Urinary bladder (tissue), 4 donors: ENCODE data around the gene LRP3. TPM values are rescaled to one million over a fixed set of nuclear protein-coding genes. Genes with fewer than 3 reads are reported as not detected.

Source experiments
- DNase-seq: peaks from one replicate; pipeline ENCODE4 v3.0.0-alpha.2; 2015; ENCODE audit errors: extremely low spot score
- H3K27ac ChIP-seq: one replicate; pipeline ENCODE4 v1.5.1; 2013; ENCODE audit warnings: low read depth, mild to moderate bottlenecking, moderate library complexity
- H3K36me3 ChIP-seq: one replicate; pipeline ENCODE4 v1.6.1; 2013; ENCODE audit warnings: mild to moderate bottlenecking, moderate library complexity; ENCODE audit not compliant: insufficient read depth
- H3K4me1 ChIP-seq: one replicate; pipeline ENCODE4 v1.6.1; 2013; ENCODE audit warnings: mild to moderate bottlenecking, moderate library complexity; ENCODE audit not compliant: insufficient read depth
- H3K4me3 ChIP-seq: one replicate; pipeline ENCODE4 v1.5.1; 2013; ENCODE audit warnings: low read depth, low read length
- WGBS: extraction: QIAGEN DNeasy Blood & Tissue Kit; methylation state at CpG from one replicate; pipeline ENCODE4 v1.1.7; 2013; 5-methylcytosine and 5-hydroxymethylcytosine counted together
- polyA plus RNA-seq: library from polyadenylated mRNA; stranded (reverse); fragments of 200-250 nt; gene quantifications from one replicate; pipeline ENCODE4 v1.2.3, GENCODE V29; 2013
- total RNA-seq: library from RNA; depleted of rRNA; stranded (reverse); fragments of >200 nt; gene quantifications from one replicate; pipeline ENCODE4 v1.2.3, GENCODE V29; 2014
- donor health status: healthy with polysubstance abuse.
- donor health status: healthy.

Gene LRP3
- total and polyA plus RNA-seq, 2 donors = 14.4 to 40.0 TPM

GRCh38 chr19:33236696-33237390 lies 42.7 kb downstream of the LRP3 start:
- WGBS = 84% methylated on average over 16 of the region's 16 CpGs
- no peaks in the 10 kb centered on the region for H3K36me3 ChIP-seq
- H3K4me1 ChIP-seq = no peaks in the 10 kb centered on the region
- no peak overlapping the region for H3K4me3 ChIP-seq
- no peak overlapping the region for H3K27ac ChIP-seq
- DNase-seq = no peak

DNA sequence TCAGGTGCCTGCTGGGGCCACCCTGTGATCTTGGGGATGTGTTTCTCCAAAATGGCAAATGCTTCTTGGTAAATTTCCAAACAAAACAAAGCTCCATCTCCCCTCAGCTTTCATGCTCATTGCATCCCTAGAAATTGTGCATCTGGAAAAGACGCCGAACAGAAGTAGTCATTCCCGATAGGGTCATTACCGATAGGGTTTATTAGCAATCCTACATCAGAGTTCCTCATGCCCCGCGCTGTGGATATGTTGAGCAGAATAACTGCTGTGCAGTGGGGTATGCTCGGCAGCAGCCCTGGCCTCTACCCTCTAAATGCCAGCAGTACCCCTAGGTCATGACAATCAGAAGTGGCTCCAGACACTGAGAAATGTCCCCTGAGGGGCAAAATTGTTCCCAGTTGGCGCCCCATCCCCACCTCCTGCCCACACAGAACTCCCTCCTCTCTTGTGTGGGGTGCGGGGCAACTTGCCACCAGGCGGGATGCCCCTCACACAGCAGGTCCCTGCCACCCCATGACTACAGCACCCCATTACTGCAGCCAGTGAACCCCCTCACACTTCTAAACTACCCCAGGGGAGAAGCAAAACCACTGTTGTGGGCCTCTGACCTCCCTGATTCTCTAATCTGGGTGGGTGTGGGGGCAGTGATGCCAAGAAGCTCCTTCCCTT lies 44.5 kb downstream of the LRP3 start:
- no peaks in the 10 kb centered on the region for H3K4me1 ChIP-seq
- no peaks in the 10 kb centered on the region for H3K36me3 ChIP-seq
- no peak overlapping the region for H3K27ac ChIP-seq
- no peak overlapping the region for H3K4me3 ChIP-seq
- no peak for DNase-seq
- 87% methylated on average over 10 of the region's 10 CpGs for WGBS

- H3K4me3 ChIP-seq = no peak overlapping the region
- no peaks in the 10 kb centered on the region for H3K4me1 ChIP-seq
- H3K27ac ChIP-seq = no peak overlapping the region
- H3K36me3 ChIP-seq = no peaks in the 10 kb centered on the region
- WGBS = 82% methylated on average over 10 of the region's 10 CpGs
- no peak for DNase-seq
Observed at GRCh38 chr19:33239223-33239975, 45.3 kb downstream of the LRP3 start.

GRCh38 chr19:33240181-33240771 lies 46.1 kb downstream of the LRP3 start:
- Histone ChIP-seq H3K27ac (no peak overlapping the region), H3K4me3 (no peak overlapping the region), H3K4me1 (no peaks in the 10 kb centered on the region), H3K36me3 (no peaks in the 10 kb centered on the region)
- WGBS = 92% methylated on average over 8 of the region's 8 CpGs
- DNase-seq = no peak

DNA sequence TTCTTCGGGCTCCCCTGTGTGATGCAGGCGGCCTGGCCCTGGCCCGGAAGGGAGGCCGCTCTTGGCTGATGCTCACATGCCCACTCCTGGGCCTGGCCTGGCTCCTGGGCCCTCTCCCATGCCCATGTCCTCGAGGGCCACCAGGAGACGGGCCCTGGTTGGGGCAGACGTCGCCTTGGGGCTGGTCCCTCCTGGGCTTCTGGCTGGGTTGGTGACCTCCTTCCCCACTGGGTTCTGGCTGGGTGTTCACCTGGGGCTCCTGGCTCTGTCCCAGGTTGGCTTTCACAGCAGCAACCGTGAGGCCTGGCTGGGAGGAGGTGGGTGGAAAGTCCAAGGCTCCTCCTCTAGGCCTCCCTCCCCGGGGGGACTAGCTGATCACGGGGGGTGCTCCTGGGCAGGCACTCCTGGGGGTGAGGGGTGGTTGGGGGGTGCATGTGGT lies 47.0 kb downstream of the LRP3 start:
- no peaks in the 10 kb centered on the region for H3K36me3 ChIP-seq
- H3K4me3 ChIP-seq = no peak overlapping the region
- WGBS = 78% methylated on average over 11 of the region's 11 CpGs

GRCh38 chr19:33241530-33242101 lies 47.5 kb downstream of the LRP3 start:
- Histone ChIP-seq H3K4me3 (no peak overlapping the region), H3K4me1 (no peaks in the 10 kb centered on the region), H3K27ac (no peak overlapping the region), H3K36me3 (no peaks in the 10 kb centered on the region)
- DNase-seq = no peak
- WGBS = 17% methylated on average over 22 of the region's 22 CpGs

More for the DNA sequence above, 47.0 kb downstream of the LRP3 start:
- no peak for DNase-seq
- no peak overlapping the region for H3K27ac ChIP-seq
- H3K4me1 ChIP-seq = no peaks in the 10 kb centered on the region

- Histone ChIP-seq H3K4me3 (no peak overlapping the region), H3K27ac (no peak overlapping the region), H3K36me3 (no peaks in the 10 kb centered on the region), H3K4me1 (no peaks in the 10 kb centered on the region)
- 76% methylated on average over 10 of the region's 10 CpGs for WGBS
- no peak for DNase-seq
Observed at GRCh38 chr19:33242131-33242530, 48.0 kb downstream of the LRP3 start.

- DNase-seq = no peak
- Histone ChIP-seq H3K4me1 (no peaks in the 10 kb centered on the region), H3K4me3 (no peak overlapping the region), H3K27ac (no peak overlapping the region), H3K36me3 (no peaks in the 10 kb centered on the region)
- WGBS = 80% methylated on average over 6 of the region's 6 CpGs
Observed at GRCh38 chr19:33242911-33243310, 48.8 kb downstream of the LRP3 start.

- H3K4me3 ChIP-seq = no peak overlapping the region
- DNase-seq = no peak
- H3K36me3 ChIP-seq = no peaks in the 10 kb centered on the region
- no peak overlapping the region for H3K27ac ChIP-seq
- no peaks in the 10 kb centered on the region for H3K4me1 ChIP-seq
- 57% methylated on average over 7 of the region's 7 CpGs for whole genome bisulfite sequencing
Observed at GRCh38 chr19:33245948-33246708, 52.0 kb downstream of the LRP3 start.

DNA sequence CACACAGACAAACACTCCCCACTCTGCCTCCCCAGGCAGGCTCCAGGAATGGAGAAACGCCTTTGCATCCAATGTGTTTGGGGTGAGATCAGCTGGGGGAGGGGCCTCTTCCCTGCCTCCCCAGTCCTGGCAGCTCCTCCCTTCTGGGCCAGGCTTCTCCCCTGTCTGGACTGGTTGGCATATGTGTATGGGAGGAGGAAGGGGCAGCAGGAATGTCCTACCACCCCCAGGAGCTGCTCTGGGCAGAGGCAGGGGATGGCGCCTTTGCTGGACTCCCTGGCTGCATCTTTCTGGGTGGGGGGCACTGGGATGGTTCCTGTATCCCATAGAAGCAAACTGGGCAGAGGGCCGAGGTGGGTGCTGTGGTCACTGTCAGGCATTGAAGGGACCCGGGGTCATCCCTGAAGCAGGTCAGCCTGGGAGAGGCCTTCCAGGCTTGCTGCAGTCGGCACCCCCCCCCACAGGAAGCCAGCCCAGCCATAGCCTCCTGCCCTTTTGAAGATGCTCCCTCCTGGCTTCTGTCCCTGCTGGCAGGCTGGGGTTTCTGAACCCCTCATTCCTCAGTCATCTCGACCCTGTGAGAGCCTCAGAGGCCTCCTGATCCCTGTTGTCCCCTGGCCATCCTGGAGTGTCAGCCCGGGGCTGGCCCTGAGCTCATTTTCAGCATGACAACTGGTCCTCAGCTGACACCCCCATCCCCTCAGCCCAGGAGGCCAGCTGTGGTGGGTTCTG lies 52.7 kb downstream of the LRP3 start:
- no peak overlapping the region for H3K27ac ChIP-seq
- no peak for DNase-seq

DNA sequence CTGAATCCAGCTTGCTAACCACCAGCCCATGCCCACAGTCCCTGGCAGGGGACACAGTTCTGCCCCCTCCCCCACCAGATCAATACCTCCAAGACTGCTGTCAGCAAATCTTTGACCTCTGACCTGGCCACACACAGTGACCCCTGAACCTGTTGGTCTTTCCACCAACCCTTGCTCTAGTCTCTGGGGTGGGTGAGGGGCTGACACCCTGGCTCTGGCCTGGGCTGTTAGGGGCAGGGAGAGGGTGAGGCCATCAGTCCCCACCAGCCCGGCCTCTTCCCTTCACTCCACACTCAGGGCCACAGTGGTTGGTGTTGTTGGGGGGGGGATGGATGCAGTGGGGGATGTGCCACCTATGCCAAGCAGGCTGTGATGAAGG lies 53.3 kb downstream of the LRP3 start:
- 100% methylated on average over 1 of the region's 1 CpG for WGBS
- no peak overlapping the region for H3K27ac ChIP-seq
- H3K4me3 ChIP-seq = no peak overlapping the region
- no peaks in the 10 kb centered on the region for H3K4me1 ChIP-seq
- DNase-seq = no peak
- H3K36me3 ChIP-seq = no peaks in the 10 kb centered on the region

More for the DNA sequence above, 52.7 kb downstream of the LRP3 start:
- H3K4me3 ChIP-seq = no peak overlapping the region
- H3K36me3 ChIP-seq = no peaks in the 10 kb centered on the region
- no peaks in the 10 kb centered on the region for H3K4me1 ChIP-seq
- 77% methylated on average over 7 of the region's 7 CpGs for WGBS

GRCh38 chr19:33248104-33248503 lies 54.0 kb downstream of the LRP3 start:
- no peaks in the 10 kb centered on the region for H3K36me3 ChIP-seq
- DNase-seq = no peak
- 87% methylated on average over 8 of the region's 8 CpGs for WGBS

More at GRCh38 chr19:33248104-33248503, 54.0 kb downstream of the LRP3 start:
- H3K4me1 ChIP-seq = no peaks in the 10 kb centered on the region
- H3K27ac ChIP-seq = no peak overlapping the region
- no peak overlapping the region for H3K4me3 ChIP-seq
